ENCODE data around the gene SF3B3. TPM values are rescaled to one million over a fixed set of nuclear protein-coding genes. Genes with fewer than 3 reads are reported as not detected.

Gene SF3B3
- total and polyA plus RNA-seq, 10 of the 15 experiments (the other 5 are each of a cell fraction or from before 2014, with no cell fraction given) = 134 to 453 (median 215) TPM

DNA sequence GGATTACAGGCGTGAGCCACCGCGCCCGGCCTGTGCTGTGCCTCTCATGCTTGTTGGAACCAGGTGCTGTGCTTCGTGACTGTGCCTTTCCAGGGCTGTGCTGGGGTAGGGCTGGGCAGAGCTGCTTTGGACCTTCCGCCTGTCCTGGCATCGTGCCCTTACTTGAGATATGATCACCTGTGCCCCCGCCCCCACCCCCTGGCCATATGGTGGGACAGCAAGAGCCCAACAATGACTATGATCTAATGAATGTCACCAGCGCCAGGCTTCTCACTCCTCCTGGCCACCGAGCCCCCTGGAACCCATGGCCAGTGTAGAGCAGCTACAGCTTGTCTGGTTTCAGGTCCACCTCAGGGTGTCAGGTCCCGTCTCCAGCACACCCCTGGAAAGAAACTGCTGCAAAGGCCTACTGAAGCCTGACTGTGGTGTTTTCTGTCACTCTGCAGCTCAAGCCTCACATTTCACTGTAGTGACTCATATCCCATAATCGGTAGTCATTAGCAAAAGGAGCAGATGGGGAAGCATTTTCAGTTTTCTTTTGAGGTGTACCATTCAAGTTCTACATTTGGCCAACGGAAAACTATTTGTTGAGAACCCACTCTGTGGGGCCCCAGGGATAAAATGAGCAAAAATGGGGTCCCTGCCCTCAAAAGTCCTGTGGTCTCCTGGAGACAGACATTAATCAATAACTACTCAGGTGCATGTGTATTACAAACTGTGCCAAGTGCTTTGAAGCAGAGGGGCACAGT is 47.2 kb upstream of the SF3B3 start (continued):
- TF ChIP-seq, protein P1, sequence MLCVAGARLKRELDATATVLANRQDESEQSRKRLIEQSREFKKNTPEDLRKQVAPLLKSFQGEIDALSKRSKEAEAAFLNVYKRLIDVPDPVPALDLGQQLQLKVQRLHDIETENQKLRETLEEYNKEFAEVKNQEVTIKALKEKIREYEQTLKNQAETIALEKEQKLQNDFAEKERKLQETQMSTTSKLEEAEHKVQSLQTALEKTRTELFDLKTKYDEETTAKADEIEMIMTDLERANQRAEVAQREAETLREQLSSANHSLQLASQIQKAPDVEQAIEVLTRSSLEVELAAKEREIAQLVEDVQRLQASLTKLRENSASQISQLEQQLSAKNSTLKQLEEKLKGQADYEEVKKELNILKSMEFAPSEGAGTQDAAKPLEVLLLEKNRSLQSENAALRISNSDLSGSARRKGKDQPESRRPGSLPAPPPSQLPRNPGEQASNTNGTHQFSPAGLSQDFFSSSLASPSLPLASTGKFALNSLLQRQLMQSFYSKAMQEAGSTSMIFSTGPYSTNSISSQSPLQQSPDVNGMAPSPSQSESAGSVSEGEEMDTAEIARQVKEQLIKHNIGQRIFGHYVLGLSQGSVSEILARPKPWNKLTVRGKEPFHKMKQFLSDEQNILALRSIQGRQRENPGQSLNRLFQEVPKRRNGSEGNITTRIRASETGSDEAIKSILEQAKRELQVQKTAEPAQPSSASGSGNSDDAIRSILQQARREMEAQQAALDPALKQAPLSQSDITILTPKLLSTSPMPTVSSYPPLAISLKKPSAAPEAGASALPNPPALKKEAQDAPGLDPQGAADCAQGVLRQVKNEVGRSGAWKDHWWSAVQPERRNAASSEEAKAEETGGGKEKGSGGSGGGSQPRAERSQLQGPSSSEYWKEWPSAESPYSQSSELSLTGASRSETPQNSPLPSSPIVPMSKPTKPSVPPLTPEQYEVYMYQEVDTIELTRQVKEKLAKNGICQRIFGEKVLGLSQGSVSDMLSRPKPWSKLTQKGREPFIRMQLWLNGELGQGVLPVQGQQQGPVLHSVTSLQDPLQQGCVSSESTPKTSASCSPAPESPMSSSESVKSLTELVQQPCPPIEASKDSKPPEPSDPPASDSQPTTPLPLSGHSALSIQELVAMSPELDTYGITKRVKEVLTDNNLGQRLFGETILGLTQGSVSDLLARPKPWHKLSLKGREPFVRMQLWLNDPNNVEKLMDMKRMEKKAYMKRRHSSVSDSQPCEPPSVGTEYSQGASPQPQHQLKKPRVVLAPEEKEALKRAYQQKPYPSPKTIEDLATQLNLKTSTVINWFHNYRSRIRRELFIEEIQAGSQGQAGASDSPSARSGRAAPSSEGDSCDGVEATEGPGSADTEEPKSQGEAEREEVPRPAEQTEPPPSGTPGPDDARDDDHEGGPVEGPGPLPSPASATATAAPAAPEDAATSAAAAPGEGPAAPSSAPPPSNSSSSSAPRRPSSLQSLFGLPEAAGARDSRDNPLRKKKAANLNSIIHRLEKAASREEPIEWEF (IDR thresholded peaks at IDR 0.05; ENCODE audit: insufficient replicate concordance, low read depth, low read length) = peak; percentile 88
- TF ChIP-seq, protein P2, sequence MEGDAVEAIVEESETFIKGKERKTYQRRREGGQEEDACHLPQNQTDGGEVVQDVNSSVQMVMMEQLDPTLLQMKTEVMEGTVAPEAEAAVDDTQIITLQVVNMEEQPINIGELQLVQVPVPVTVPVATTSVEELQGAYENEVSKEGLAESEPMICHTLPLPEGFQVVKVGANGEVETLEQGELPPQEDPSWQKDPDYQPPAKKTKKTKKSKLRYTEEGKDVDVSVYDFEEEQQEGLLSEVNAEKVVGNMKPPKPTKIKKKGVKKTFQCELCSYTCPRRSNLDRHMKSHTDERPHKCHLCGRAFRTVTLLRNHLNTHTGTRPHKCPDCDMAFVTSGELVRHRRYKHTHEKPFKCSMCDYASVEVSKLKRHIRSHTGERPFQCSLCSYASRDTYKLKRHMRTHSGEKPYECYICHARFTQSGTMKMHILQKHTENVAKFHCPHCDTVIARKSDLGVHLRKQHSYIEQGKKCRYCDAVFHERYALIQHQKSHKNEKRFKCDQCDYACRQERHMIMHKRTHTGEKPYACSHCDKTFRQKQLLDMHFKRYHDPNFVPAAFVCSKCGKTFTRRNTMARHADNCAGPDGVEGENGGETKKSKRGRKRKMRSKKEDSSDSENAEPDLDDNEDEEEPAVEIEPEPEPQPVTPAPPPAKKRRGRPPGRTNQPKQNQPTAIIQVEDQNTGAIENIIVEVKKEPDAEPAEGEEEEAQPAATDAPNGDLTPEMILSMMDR (IDR thresholded peaks at IDR 0.05 in 2 of 3, conservative IDR thresholded peaks at IDR 0.05 in 1 of 3; ENCODE audit: control insufficient read depth in 2 of 3, extremely low read depth in 1 of 3, insufficient read depth in 1 of 3, low read depth in 3 of 3, low read length in 3 of 3) = no peak
- no peak for TF ChIP-seq LARP7 (IDR thresholded peaks at IDR 0.05)
- TF ChIP-seq RBBP5 (conservative IDR thresholded peaks at IDR 0.05) = no peak
- no peak for TF ChIP-seq NR2C2 (IDR thresholded peaks at IDR 0.05; ENCODE audit: borderline replicate concordance, control insufficient read depth, insufficient read length, low read depth)
- TF ChIP-seq CBX3 (IDR thresholded peaks at IDR 0.05; ENCODE audit: borderline replicate concordance, low read depth) = no peak
- 0 out of 3 replicates have a peak, but pooled peaks have one; percentile 33 for TF ChIP-seq POU2F2 (IDR thresholded peaks at IDR 0.05; ENCODE audit: borderline replicate concordance, low read depth, low read length)
- TF ChIP-seq, protein P3, sequence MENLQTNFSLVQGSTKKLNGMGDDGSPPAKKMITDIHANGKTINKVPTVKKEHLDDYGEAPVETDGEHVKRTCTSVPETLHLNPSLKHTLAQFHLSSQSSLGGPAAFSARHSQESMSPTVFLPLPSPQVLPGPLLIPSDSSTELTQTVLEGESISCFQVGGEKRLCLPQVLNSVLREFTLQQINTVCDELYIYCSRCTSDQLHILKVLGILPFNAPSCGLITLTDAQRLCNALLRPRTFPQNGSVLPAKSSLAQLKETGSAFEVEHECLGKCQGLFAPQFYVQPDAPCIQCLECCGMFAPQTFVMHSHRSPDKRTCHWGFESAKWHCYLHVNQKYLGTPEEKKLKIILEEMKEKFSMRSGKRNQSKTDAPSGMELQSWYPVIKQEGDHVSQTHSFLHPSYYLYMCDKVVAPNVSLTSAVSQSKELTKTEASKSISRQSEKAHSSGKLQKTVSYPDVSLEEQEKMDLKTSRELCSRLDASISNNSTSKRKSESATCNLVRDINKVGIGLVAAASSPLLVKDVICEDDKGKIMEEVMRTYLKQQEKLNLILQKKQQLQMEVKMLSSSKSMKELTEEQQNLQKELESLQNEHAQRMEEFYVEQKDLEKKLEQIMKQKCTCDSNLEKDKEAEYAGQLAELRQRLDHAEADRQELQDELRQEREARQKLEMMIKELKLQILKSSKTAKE (IDR thresholded peaks at IDR 0.05; ENCODE audit: low read depth, poor library complexity, severe bottlenecking) = peak; percentile 90
- TF ChIP-seq JUND (IDR thresholded peaks at IDR 0.05; ENCODE audit: low read depth, low read length) = peak; percentile 79
- no peak; the same call in 1 of the 2 replicates for TF ChIP-seq MXI1 (IDR thresholded peaks at IDR 0.05; ENCODE audit: low read depth, low read length)
- TF ChIP-seq, protein P4, sequence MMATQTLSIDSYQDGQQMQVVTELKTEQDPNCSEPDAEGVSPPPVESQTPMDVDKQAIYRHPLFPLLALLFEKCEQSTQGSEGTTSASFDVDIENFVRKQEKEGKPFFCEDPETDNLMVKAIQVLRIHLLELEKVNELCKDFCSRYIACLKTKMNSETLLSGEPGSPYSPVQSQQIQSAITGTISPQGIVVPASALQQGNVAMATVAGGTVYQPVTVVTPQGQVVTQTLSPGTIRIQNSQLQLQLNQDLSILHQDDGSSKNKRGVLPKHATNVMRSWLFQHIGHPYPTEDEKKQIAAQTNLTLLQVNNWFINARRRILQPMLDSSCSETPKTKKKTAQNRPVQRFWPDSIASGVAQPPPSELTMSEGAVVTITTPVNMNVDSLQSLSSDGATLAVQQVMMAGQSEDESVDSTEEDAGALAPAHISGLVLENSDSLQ (IDR thresholded peaks at IDR 0.05) = peak; percentile 93
- TF ChIP-seq PML (IDR thresholded peaks at IDR 0.05; ENCODE audit: low read length) = peak; percentile 72; the same call in 1 of the 2 replicates
- TF ChIP-seq, protein P5, sequence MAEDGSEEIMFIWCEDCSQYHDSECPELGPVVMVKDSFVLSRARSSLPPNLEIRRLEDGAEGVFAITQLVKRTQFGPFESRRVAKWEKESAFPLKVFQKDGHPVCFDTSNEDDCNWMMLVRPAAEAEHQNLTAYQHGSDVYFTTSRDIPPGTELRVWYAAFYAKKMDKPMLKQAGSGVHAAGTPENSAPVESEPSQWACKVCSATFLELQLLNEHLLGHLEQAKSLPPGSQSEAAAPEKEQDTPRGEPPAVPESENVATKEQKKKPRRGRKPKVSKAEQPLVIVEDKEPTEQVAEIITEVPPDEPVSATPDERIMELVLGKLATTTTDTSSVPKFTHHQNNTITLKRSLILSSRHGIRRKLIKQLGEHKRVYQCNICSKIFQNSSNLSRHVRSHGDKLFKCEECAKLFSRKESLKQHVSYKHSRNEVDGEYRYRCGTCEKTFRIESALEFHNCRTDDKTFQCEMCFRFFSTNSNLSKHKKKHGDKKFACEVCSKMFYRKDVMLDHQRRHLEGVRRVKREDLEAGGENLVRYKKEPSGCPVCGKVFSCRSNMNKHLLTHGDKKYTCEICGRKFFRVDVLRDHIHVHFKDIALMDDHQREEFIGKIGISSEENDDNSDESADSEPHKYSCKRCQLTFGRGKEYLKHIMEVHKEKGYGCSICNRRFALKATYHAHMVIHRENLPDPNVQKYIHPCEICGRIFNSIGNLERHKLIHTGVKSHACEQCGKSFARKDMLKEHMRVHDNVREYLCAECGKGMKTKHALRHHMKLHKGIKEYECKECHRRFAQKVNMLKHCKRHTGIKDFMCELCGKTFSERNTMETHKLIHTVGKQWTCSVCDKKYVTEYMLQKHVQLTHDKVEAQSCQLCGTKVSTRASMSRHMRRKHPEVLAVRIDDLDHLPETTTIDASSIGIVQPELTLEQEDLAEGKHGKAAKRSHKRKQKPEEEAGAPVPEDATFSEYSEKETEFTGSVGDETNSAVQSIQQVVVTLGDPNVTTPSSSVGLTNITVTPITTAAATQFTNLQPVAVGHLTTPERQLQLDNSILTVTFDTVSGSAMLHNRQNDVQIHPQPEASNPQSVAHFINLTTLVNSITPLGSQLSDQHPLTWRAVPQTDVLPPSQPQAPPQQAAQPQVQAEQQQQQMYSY (CRISPR knock-in tag; IDR thresholded peaks at IDR 0.05) = no peak
- no peak for TF ChIP-seq FOXK2 (IDR thresholded peaks at IDR 0.05)

Measured in GM12878 (cell line).